HFFc6 (cell line): Measurements from ENCODE around the gene LMNA. TPM values are rescaled to one million over a fixed set of nuclear protein-coding genes. Genes with fewer than 3 reads are reported as not detected.

Experiments
- DNase-seq: peaks from one replicate; pipeline ENCODE4 v3.0.0-alpha.2; 2018
- H3K27ac Mint-ChIP-seq: 2 replicates; pipeline ENCODE4 v1.8.0; 2020; ENCODE audit warnings: mild to moderate bottlenecking, mixed read lengths
- H3K27me3 Mint-ChIP-seq: 2 replicates; pipeline ENCODE4 v1.8.0; 2021; ENCODE audit warnings: mild to moderate bottlenecking, moderate library complexity, mixed read lengths; ENCODE audit not compliant: insufficient read depth
- H3K36me3 Mint-ChIP-seq: 2 replicates; pipeline ENCODE4 v1.8.0; 2021; ENCODE audit warnings: low read depth, mixed read lengths
- H3K4me1 Mint-ChIP-seq: 2 replicates; pipeline ENCODE4 v1.8.0; 2020; ENCODE audit warnings: low read depth, mixed read lengths
- H3K4me3 Mint-ChIP-seq: 2 replicates; pipeline ENCODE4 v1.8.0; 2020; ENCODE audit warnings: mild to moderate bottlenecking, moderate library complexity, mixed read lengths
- H3K9me3 Mint-ChIP-seq: 2 replicates; pipeline ENCODE4 v1.8.0; 2020; ENCODE audit warnings: mild to moderate bottlenecking, mixed read lengths
- CTCF ChIP-seq: fragments of 200-600 bp; sonication (generic); IDR thresholded peaks from 2 replicates; pipeline ENCODE4 v1.5.0; 2021; ENCODE audit warnings: antibody characterized with exemption, mild to moderate bottlenecking
- total RNA-seq, 6 experiments: library from RNA; stranded (reverse); fragmentation: NEBNext Ultra II Directional; extraction: Animal tissue kit (Norgen Biotek cat#: 25700); gene quantifications; 2 replicates in 1 of 6; 3 replicates in 5 of 6; pipeline ENCODE4 v1.2.3, GENCODE V29; 2021

The LMNA gene
- total RNA-seq, 6 experiments from 2014 or later = 1,238 to 1,664 (median 1,535) TPM

- Mint-ChIP-seq H3K4me1 (peaks cover 95% of the 10 kb centered on the region), H3K4me3 (peak overlapping the region; percentile 86), H3K36me3 (peaks cover 67% of the 10 kb centered on the region), H3K9me3 (peaks cover 32% of the 10 kb centered on the region), H3K27ac (peak overlapping the region; percentile 98), H3K27me3 (peaks cover 95% of the 10 kb centered on the region)
- DNase-seq = peak; percentile 98
- peak; percentile 87 for TF ChIP-seq CTCF
These were observed 11.6 kb downstream of the LMNA start for GRCh38 chr1:156126043-156126629.

- peaks cover 64% of the 10 kb centered on the region for H3K36me3 Mint-ChIP-seq
- peaks cover 94% of the 10 kb centered on the region for H3K27me3 Mint-ChIP-seq
- H3K4me3 Mint-ChIP-seq = peak overlapping the region; percentile 86
- peaks cover 88% of the 10 kb centered on the region for H3K4me1 Mint-ChIP-seq
- H3K27ac Mint-ChIP-seq = peak overlapping the region; percentile 98
- peaks cover 29% of the 10 kb centered on the region for H3K9me3 Mint-ChIP-seq
- TF ChIP-seq CTCF = no peak
- peak; percentile 97 for DNase-seq
These were observed 12.4 kb downstream of the LMNA start for GRCh38 chr1:156126630-156127534.

GRCh38 chr1:156128308-156128653 lies 13.8 kb downstream of the LMNA start:
- Mint-ChIP-seq H3K27me3 (peaks cover 93% of the 10 kb centered on the region), H3K9me3 (peaks cover 21% of the 10 kb centered on the region; the same call in 1 of the 2 replicates), H3K4me3 (peak overlapping the region; percentile 86), H3K27ac (peak overlapping the region; percentile 98), H3K36me3 (peaks cover 54% of the 10 kb centered on the region), H3K4me1 (peaks cover 74% of the 10 kb centered on the region)
- no peak for DNase-seq
- no peak for TF ChIP-seq CTCF

- peak overlapping the region; percentile 86 for H3K4me3 Mint-ChIP-seq
- peaks cover 67% of the 10 kb centered on the region for H3K4me1 Mint-ChIP-seq
- DNase-seq = peak; percentile 38
- TF ChIP-seq CTCF = no peak
- peaks cover 93% of the 10 kb centered on the region for H3K27me3 Mint-ChIP-seq
- peaks cover 21% of the 10 kb centered on the region; the same call in 1 of the 2 replicates for H3K9me3 Mint-ChIP-seq
- peak overlapping the region; percentile 98 for H3K27ac Mint-ChIP-seq
- H3K36me3 Mint-ChIP-seq = peaks cover 50% of the 10 kb centered on the region
These were observed 14.4 kb downstream of the LMNA start for GRCh38 chr1:156128654-156129597.
